ENCODE measurements around the gene CCL2. TPM values are rescaled to one million over a fixed set of nuclear protein-coding genes. Genes with fewer than 3 reads are reported as not detected.

CCL2 gene
- total RNA-seq, 1 experiment from 2014 or later: 3.9 TPM

DNA sequence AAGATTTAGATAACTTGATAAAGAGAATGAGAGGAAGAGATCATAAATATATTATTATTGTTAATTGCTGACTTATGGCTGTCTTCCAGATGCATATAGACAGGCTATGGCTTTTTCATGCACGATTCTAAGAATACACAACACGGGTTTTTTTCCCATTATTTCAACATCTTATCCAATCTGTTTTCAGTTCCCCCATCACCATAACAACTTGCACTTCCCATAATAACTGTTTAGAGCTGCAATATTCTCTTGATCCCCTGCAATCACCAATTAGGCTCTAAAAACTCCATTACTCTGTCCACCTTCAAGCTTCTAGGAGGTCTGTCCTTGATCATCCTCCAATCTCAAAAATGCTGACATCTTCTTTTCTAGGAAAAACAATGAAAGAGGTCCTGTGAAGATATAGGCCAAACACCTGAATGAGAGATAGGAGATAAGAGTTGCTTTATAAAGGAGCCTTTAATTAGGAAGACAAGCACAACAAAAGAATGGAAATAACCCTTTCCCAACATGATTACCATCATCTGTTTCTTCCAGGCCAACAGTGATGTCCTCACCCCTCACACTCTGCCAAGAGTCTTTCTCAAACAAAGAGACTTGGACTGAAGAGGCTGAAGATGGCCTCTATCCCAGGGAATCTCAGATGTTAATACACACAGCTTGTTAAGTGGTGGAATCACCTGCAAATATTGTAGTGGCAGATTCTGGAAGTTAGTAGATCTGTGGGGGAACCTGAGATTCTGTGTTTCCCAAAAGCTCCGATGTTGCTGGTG, 32.2 kb upstream of the CCL2 start:
- no peak overlapping the region for H3K4me3 ChIP-seq (ENCODE audit: low read depth, low read length, poor library complexity, severe bottlenecking)
- POLR2A ChIA-PET (ENCODE audit: low non-redundant PET): no interaction called here
- no peak for DNase-seq (ENCODE audit: low spot score)
- intact Hi-C loops (cut with micrococcal nuclease; ENCODE audit: unreplicated experiment): no loop called here
- no peaks in the 10 kb centered on the region for H3K27me3 ChIP-seq (replicated peaks; ENCODE audit: insufficient read depth, low read depth, low read length, poor library complexity)
- H3K4me1 ChIP-seq (ENCODE audit: insufficient read depth, low read length, poor library complexity, severe bottlenecking): no peaks in the 10 kb centered on the region
- H3K36me3 ChIP-seq (ENCODE audit: insufficient read depth, low read length, poor library complexity, severe bottlenecking): no peaks in the 10 kb centered on the region
- no peak for TF ChIP-seq EZH2 (IDR thresholded peaks at IDR 0.05; ENCODE audit: borderline replicate concordance, low read depth, low read length, poor library complexity, severe bottlenecking)
- TF ChIP-seq, protein P1, sequence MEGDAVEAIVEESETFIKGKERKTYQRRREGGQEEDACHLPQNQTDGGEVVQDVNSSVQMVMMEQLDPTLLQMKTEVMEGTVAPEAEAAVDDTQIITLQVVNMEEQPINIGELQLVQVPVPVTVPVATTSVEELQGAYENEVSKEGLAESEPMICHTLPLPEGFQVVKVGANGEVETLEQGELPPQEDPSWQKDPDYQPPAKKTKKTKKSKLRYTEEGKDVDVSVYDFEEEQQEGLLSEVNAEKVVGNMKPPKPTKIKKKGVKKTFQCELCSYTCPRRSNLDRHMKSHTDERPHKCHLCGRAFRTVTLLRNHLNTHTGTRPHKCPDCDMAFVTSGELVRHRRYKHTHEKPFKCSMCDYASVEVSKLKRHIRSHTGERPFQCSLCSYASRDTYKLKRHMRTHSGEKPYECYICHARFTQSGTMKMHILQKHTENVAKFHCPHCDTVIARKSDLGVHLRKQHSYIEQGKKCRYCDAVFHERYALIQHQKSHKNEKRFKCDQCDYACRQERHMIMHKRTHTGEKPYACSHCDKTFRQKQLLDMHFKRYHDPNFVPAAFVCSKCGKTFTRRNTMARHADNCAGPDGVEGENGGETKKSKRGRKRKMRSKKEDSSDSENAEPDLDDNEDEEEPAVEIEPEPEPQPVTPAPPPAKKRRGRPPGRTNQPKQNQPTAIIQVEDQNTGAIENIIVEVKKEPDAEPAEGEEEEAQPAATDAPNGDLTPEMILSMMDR (conservative IDR thresholded peaks at IDR 0.05; ENCODE audit: low read depth, low read length): no peak
- H3K27ac ChIP-seq (ENCODE audit: low read depth, low read length, poor library complexity, severe bottlenecking): no peak overlapping the region
- no TSS peak for BruUV-seq (replicated peaks)
- no peaks in the 10 kb centered on the region for H3K9me3 ChIP-seq (ENCODE audit: low read depth, low read length, poor library complexity, severe bottlenecking)
- CTCF ChIA-PET: no interaction called here

DNA sequence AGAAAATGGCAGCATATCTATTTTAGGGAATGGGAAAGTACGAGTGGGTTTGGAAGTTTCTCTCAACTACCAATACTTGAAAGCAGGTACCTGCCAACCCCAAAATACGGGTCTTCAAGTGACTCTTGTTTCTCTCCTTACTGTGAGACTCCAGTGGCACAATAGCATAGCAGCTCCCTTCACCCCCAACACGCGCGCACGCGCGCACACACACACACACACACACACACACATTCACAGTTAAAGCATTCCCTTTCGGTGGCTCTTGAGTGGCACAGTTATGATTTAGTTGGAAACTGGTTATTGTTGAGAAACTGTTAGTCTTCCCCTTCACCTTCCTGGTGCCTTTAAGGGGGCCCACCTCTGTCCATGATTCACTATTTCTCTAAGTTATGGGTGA, 30.0 kb upstream of the CCL2 start:
- H3K9me3 ChIP-seq (ENCODE audit: low read depth, low read length, poor library complexity, severe bottlenecking): no peaks in the 10 kb centered on the region
- POLR2A ChIA-PET (ENCODE audit: low non-redundant PET): no interaction called here
- no TSS peak for BruUV-seq (replicated peaks)
- no peaks in the 10 kb centered on the region for H3K4me1 ChIP-seq (ENCODE audit: insufficient read depth, low read length, poor library complexity, severe bottlenecking)
- no peaks in the 10 kb centered on the region for H3K36me3 ChIP-seq (ENCODE audit: insufficient read depth, low read length, poor library complexity, severe bottlenecking)
- no peak overlapping the region for H3K4me3 ChIP-seq (ENCODE audit: low read depth, low read length, poor library complexity, severe bottlenecking)
- intact Hi-C loops (cut with micrococcal nuclease; ENCODE audit: unreplicated experiment): no loop called here
- no peak overlapping the region for H3K27ac ChIP-seq (ENCODE audit: low read depth, low read length, poor library complexity, severe bottlenecking)
- CTCF ChIA-PET: no interaction called here
- TF ChIP-seq, protein P1 (conservative IDR thresholded peaks at IDR 0.05; ENCODE audit: low read depth, low read length): no peak
- no peak for TF ChIP-seq EZH2 (IDR thresholded peaks at IDR 0.05; ENCODE audit: borderline replicate concordance, low read depth, low read length, poor library complexity, severe bottlenecking)
- no peaks in the 10 kb centered on the region for H3K27me3 ChIP-seq (replicated peaks; ENCODE audit: insufficient read depth, low read depth, low read length, poor library complexity)
- no peak for DNase-seq (ENCODE audit: low spot score)

- DNase-seq (ENCODE audit: low spot score): no peak
- Histone ChIP-seq H3K27me3 (replicated peaks; ENCODE audit: insufficient read depth, low read depth, low read length, poor library complexity) (no peaks in the 10 kb centered on the region), H3K27ac (ENCODE audit: low read depth, low read length, poor library complexity, severe bottlenecking) (no peak overlapping the region), H3K36me3 (ENCODE audit: insufficient read depth, low read length, poor library complexity, severe bottlenecking) (no peaks in the 10 kb centered on the region), H3K4me3 (ENCODE audit: low read depth, low read length, poor library complexity, severe bottlenecking) (no peak overlapping the region), H3K9me3 (ENCODE audit: low read depth, low read length, poor library complexity, severe bottlenecking) (no peaks in the 10 kb centered on the region), H3K4me1 (ENCODE audit: insufficient read depth, low read length, poor library complexity, severe bottlenecking) (no peaks in the 10 kb centered on the region)
- intact Hi-C loops (cut with micrococcal nuclease; ENCODE audit: unreplicated experiment): no loop called here
- POLR2A ChIA-PET (ENCODE audit: low non-redundant PET): no interaction called here
- CTCF ChIA-PET: no interaction called here
- TF ChIP-seq EZH2 (IDR thresholded peaks at IDR 0.05; ENCODE audit: borderline replicate concordance, low read depth, low read length, poor library complexity, severe bottlenecking): no peak
- TF ChIP-seq, protein P1 (conservative IDR thresholded peaks at IDR 0.05; ENCODE audit: low read depth, low read length): no peak
- BruUV-seq (replicated peaks): no TSS peak
Observed at GRCh38 chr17:34226011-34226743, 28.9 kb upstream of the CCL2 start.
